Skeletal muscle satellite cell (primary cell): ENCODE measurements around the gene CCL26.

ENCODE experiments used
- H3K27me3 ChIP-seq: 2 replicates; pipeline ENCODE4 v1.7.0; 2013; ENCODE audit warnings: low read length; ENCODE audit not compliant: control insufficient read depth, insufficient read depth
- H3K36me3 ChIP-seq: 2 replicates; pipeline ENCODE4 v1.7.0; 2013; ENCODE audit warnings: mild to moderate bottlenecking, control low read depth, low read length; ENCODE audit not compliant: insufficient read depth
- H3K4me1 ChIP-seq: 2 replicates; pipeline ENCODE4 v1.7.0; 2013; ENCODE audit warnings: low read length; ENCODE audit not compliant: control insufficient read depth, insufficient read depth
- H3K4me2 ChIP-seq: 2 replicates; pipeline ENCODE4 v1.7.0; 2013; ENCODE audit warnings: mild to moderate bottlenecking, low read length
- H3K4me3 ChIP-seq: 2 replicates; pipeline ENCODE4 v1.7.0; 2013; ENCODE audit warnings: low read length
- H3K9ac ChIP-seq: 2 replicates; pipeline ENCODE4 v1.7.0; 2013; ENCODE audit warnings: mild to moderate bottlenecking, low read depth, low read length, moderate library complexity
- H3K9me3 ChIP-seq: replicated peaks from 2 replicates; pipeline ENCODE4 v1.7.0; 2013; ENCODE audit warnings: mild to moderate bottlenecking, control low read depth, low read length

CCL26 gene

GRCh38 chr7:75758491-75758890 is 13.5 kb downstream of the CCL26 start:
- Histone ChIP-seq H3K9ac (no peak overlapping the region), H3K4me3 (no peak overlapping the region), H3K27me3 (no peaks in the 10 kb centered on the region), H3K4me2 (no peak overlapping the region), H3K4me1 (no peaks in the 10 kb centered on the region), H3K9me3 (no peaks in the 10 kb centered on the region), H3K36me3 (no peaks in the 10 kb centered on the region)

GRCh38 chr7:75757860-75758259 is 14.2 kb downstream of the CCL26 start:
- Histone ChIP-seq H3K4me2 (no peak overlapping the region), H3K4me1 (no peaks in the 10 kb centered on the region), H3K27me3 (no peaks in the 10 kb centered on the region), H3K4me3 (no peak overlapping the region), H3K9ac (no peak overlapping the region), H3K9me3 (no peaks in the 10 kb centered on the region), H3K36me3 (no peaks in the 10 kb centered on the region)

GRCh38 chr7:75756991-75757676 is 14.9 kb downstream of the CCL26 start:
- Histone ChIP-seq H3K4me1 (no peaks in the 10 kb centered on the region), H3K9me3 (no peaks in the 10 kb centered on the region), H3K27me3 (no peaks in the 10 kb centered on the region), H3K36me3 (no peaks in the 10 kb centered on the region), H3K4me2 (no peak overlapping the region), H3K4me3 (no peak overlapping the region), H3K9ac (no peak overlapping the region)

GRCh38 chr7:75756206-75756990 is 15.6 kb downstream of the CCL26 start:
- no peaks in the 10 kb centered on the region for H3K4me1 ChIP-seq
- no peaks in the 10 kb centered on the region for H3K27me3 ChIP-seq
- H3K36me3 ChIP-seq: no peaks in the 10 kb centered on the region
- no peak overlapping the region for H3K9ac ChIP-seq
- no peak overlapping the region for H3K4me3 ChIP-seq
- no peak overlapping the region for H3K4me2 ChIP-seq
- no peaks in the 10 kb centered on the region for H3K9me3 ChIP-seq

- no peak overlapping the region for H3K9ac ChIP-seq
- H3K4me2 ChIP-seq: no peak overlapping the region
- no peak overlapping the region for H3K4me3 ChIP-seq
- H3K4me1 ChIP-seq: peaks cover 4% of the 10 kb centered on the region
- no peaks in the 10 kb centered on the region for H3K36me3 ChIP-seq
- no peaks in the 10 kb centered on the region for H3K9me3 ChIP-seq
- peaks cover 3% of the 10 kb centered on the region for H3K27me3 ChIP-seq
These were observed 28.6 kb downstream of the CCL26 start for GRCh38 chr7:75743455-75743859.

- H3K36me3 ChIP-seq: no peaks in the 10 kb centered on the region
- H3K27me3 ChIP-seq: peaks cover 3% of the 10 kb centered on the region
- H3K9me3 ChIP-seq: no peaks in the 10 kb centered on the region
- H3K9ac ChIP-seq: no peak overlapping the region
- peaks cover 19% of the 10 kb centered on the region for H3K4me1 ChIP-seq
- no peak overlapping the region for H3K4me2 ChIP-seq
- H3K4me3 ChIP-seq: no peak overlapping the region
These were observed 31.0 kb downstream of the CCL26 start for GRCh38 chr7:75740846-75741497.

GRCh38 chr7:75739796-75740672 is 32.0 kb downstream of the CCL26 start:
- Histone ChIP-seq H3K9ac (peak overlapping the region; percentile 76), H3K9me3 (no peaks in the 10 kb centered on the region), H3K4me2 (peak overlapping the region; percentile 89), H3K4me1 (peaks cover 21% of the 10 kb centered on the region), H3K4me3 (peak overlapping the region; percentile 80), H3K27me3 (peaks cover 3% of the 10 kb centered on the region), H3K36me3 (no peaks in the 10 kb centered on the region)

GRCh38 chr7:75738975-75739795 is 32.8 kb downstream of the CCL26 start:
- H3K4me1 ChIP-seq: peaks cover 30% of the 10 kb centered on the region
- H3K9me3 ChIP-seq: no peaks in the 10 kb centered on the region
- H3K27me3 ChIP-seq: peaks cover 3% of the 10 kb centered on the region
- peak overlapping the region; percentile 90 for H3K4me3 ChIP-seq
- no peaks in the 10 kb centered on the region for H3K36me3 ChIP-seq
- peak overlapping the region; percentile 81 for H3K9ac ChIP-seq
- peak overlapping the region; percentile 89 for H3K4me2 ChIP-seq

- H3K9ac ChIP-seq: peak within 1 kb of the TSS; percentile 81
- peaks cover under 1% of the 10 kb centered on the region for H3K36me3 ChIP-seq
- H3K4me3 ChIP-seq: peak within 1 kb of the TSS; percentile 90
- H3K4me1 ChIP-seq: peaks cover 32% of the 10 kb centered on the region
- no peaks in the 10 kb centered on the region for H3K9me3 ChIP-seq
- H3K4me2 ChIP-seq: peak within 1 kb of the TSS; percentile 89
- peaks cover 2% of the 10 kb centered on the region for H3K27me3 ChIP-seq
These were observed 33.4 kb downstream of the CCL26 start, which contains the start of gene HIP1 for GRCh38 chr7:75738604-75738974. Gene HIP1 (minus strand): TSS chr7:75738941. CDS start chr7:75738920, 21 bp downstream.

GRCh38 chr7:75737856-75738603 is 34.0 kb downstream of the CCL26 start:
- Histone ChIP-seq H3K9me3 (no peaks in the 10 kb centered on the region), H3K27me3 (no peaks in the 10 kb centered on the region), H3K36me3 (peaks cover 3% of the 10 kb centered on the region), H3K4me3 (peak overlapping the region; percentile 90), H3K4me1 (peaks cover 38% of the 10 kb centered on the region), H3K9ac (peak overlapping the region; percentile 81), H3K4me2 (peak overlapping the region; percentile 82)
